Lower leg skin (tissue), 3 donors: ENCODE data around the gene WDR18.

Source experiments
- POLR2A ChIP-seq, 2 donors: fragments of 450-650 bp; IDR thresholded peaks; one replicate each; pipeline ENCODE4 v1.6.1; 2016 to 2017; ENCODE audit warnings: antibody characterized with exemption in 2 of 2, mild to moderate bottlenecking in 1 of 2, moderate library complexity in 1 of 2
- TF ChIP-seq, protein P1 (sequence below), 3 donors: fragments of 450-650 bp; IDR thresholded peaks; one replicate each; pipeline ENCODE4 v1.5.1; 2016; ENCODE audit warnings: antibody characterized with exemption in 3 of 3, mild to moderate bottlenecking in 3 of 3, moderate library complexity in 2 of 3

DNA sequence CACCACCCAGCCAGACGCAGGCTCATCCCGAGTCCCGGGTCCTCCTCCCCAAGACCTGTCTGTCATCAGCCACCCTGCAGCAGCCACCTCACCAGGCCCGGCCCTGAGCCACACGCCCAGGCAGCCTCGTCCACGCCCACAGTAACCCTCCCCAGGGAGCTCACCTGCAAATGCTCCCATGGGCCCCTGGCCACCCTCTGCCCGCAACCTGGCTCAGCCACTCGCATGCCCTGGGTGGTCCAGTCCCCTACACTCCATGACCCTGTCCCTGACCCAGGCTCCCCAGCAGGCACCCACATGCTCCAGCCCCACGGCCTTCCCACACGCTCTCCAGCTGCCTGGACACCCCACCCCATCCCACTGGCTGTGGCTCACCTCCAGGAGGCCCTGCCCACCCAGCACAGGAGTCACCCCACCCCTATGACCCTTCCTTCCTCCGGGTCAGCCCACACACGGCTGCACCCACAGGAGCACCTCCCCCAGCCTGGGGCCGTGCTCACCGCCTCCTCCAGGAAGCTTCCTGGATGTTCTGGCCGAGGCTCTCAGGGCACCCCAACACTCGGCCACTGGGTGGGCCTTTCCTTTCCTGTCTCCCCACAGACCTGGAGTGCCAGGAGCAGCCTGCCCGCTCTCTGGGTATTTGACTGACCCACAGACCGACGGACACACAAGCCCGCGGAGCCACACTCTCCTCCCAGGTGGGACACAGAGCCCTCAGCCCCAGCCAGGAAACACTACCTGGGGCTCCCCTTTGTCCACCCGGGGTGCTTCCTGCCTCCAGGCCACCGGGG is 33.2 kb downstream of the WDR18 start:
- TF ChIP-seq, protein P1, sequence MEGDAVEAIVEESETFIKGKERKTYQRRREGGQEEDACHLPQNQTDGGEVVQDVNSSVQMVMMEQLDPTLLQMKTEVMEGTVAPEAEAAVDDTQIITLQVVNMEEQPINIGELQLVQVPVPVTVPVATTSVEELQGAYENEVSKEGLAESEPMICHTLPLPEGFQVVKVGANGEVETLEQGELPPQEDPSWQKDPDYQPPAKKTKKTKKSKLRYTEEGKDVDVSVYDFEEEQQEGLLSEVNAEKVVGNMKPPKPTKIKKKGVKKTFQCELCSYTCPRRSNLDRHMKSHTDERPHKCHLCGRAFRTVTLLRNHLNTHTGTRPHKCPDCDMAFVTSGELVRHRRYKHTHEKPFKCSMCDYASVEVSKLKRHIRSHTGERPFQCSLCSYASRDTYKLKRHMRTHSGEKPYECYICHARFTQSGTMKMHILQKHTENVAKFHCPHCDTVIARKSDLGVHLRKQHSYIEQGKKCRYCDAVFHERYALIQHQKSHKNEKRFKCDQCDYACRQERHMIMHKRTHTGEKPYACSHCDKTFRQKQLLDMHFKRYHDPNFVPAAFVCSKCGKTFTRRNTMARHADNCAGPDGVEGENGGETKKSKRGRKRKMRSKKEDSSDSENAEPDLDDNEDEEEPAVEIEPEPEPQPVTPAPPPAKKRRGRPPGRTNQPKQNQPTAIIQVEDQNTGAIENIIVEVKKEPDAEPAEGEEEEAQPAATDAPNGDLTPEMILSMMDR (IDR thresholded peaks at IDR 0.05), result no peak
- TF ChIP-seq POLR2A (IDR thresholded peaks at IDR 0.05), result no peak
